IMR-90 (cell line): ENCODE results near the gene FNDC4. TPM values are rescaled to one million over a fixed set of nuclear protein-coding genes. Genes with fewer than 3 reads are reported as not detected.

Source experiments
- ATAC-seq: fragments of 200-7000 bp; cut with Tn5 transposase; 2 replicates; pipeline ENCODE4 v1.9.1; 2020; ENCODE audit warnings: low read depth, mild to moderate bottlenecking, moderate library complexity
- BruUV-seq: library from RNA; stranded (reverse); fragments of 400-500 nt; replicated peaks from 2 replicates; lab custom pipeline; 2021; lab: Mats Ljungman, UMichigan
- CTCF ChIA-PET: fragments of 300-600 bp; formaldehyde crosslinking; extraction: SDS; loops from one replicate; lab custom pipeline; 2021; ENCODE audit warnings: antibody characterized with exemption; lab: Yijun Ruan, JAX
- POLR2A ChIA-PET: fragments of 300-600 bp; sonication (Branson Sonifier 250); formaldehyde crosslinking; loops from one replicate; lab custom pipeline; 2022; ENCODE audit warnings: antibody characterized with exemption; ENCODE audit not compliant: unreplicated experiment; lab: Charles Lee
- DNase-seq: peaks from one replicate; pipeline ENCODE4 v3.0.0; 2013
- H2AFZ ChIP-seq: replicated peaks from 2 replicates; pipeline ENCODE3; 2013; ENCODE audit warnings: low read length, mild to moderate bottlenecking; ENCODE audit not compliant: poor library complexity
- H2AK5ac ChIP-seq: 2 replicates; pipeline ENCODE4 v1.6.1; 2013; ENCODE audit warnings: low read depth, low read length, inconsistent platforms
- H2AK9ac ChIP-seq: replicated peaks from 2 replicates; pipeline ENCODE3; 2013; ENCODE audit warnings: mild to moderate bottlenecking, low read depth, low read length, moderate library complexity; ENCODE audit not compliant: poor library complexity
- H2BK120ac ChIP-seq: 2 replicates; pipeline ENCODE4 v1.6.1; 2013; ENCODE audit warnings: low read depth, low read length, inconsistent platforms
- H2BK15ac ChIP-seq: 3 replicates; pipeline ENCODE4 v1.6.1; 2013; ENCODE audit warnings: low read depth, low read length, inconsistent platforms
- H2BK20ac ChIP-seq: 2 replicates; pipeline ENCODE4 v1.6.1; 2013; ENCODE audit warnings: low read depth, mild to moderate bottlenecking, inconsistent platforms, low read length, moderate library complexity
- H2BK5ac ChIP-seq: 2 replicates; pipeline ENCODE4 v1.6.1; 2013; ENCODE audit warnings: mild to moderate bottlenecking, low read depth, low read length, inconsistent platforms; ENCODE audit not compliant: poor library complexity, severe bottlenecking
- H3K14ac ChIP-seq: replicated peaks from 2 replicates; pipeline ENCODE4 v1.6.1; 2013; ENCODE audit warnings: low read depth, low read length, inconsistent platforms
- H3K18ac ChIP-seq: 2 replicates; pipeline ENCODE4 v1.6.1; 2013; ENCODE audit warnings: low read depth, low read length, control low read depth
- H3K23ac ChIP-seq: 2 replicates; pipeline ENCODE4 v1.6.1; 2013; ENCODE audit warnings: low read depth, low read length, inconsistent platforms
- H3K27ac ChIP-seq: 2 replicates; pipeline ENCODE4 v1.5.1; 2013; ENCODE audit warnings: mild to moderate bottlenecking, control low read depth, low read length; ENCODE audit not compliant: insufficient read depth
- H3K27me3 ChIP-seq: 2 replicates; pipeline ENCODE4 v1.6.1; 2013; ENCODE audit warnings: low read length; ENCODE audit not compliant: control insufficient read depth, insufficient read depth
- H3K36me3 ChIP-seq: 2 replicates; pipeline ENCODE4 v1.6.1; 2013; ENCODE audit warnings: low read length, mixed read lengths; ENCODE audit not compliant: control insufficient read depth, insufficient read depth
- H3K4ac ChIP-seq: 2 replicates; pipeline ENCODE4 v1.6.1; 2013; ENCODE audit warnings: low read depth, low read length, inconsistent platforms
- H3K4me1 ChIP-seq: 2 replicates; pipeline ENCODE4 v1.6.1; 2013; ENCODE audit warnings: low read length, mixed read lengths; ENCODE audit not compliant: control insufficient read depth, insufficient read depth
- H3K4me2 ChIP-seq: 2 replicates; pipeline ENCODE4 v1.6.1; 2013; ENCODE audit warnings: low read depth, mild to moderate bottlenecking, control low read depth, low read length, moderate library complexity
- H3K4me3 ChIP-seq: 2 replicates; pipeline ENCODE4 v1.5.1; 2013; ENCODE audit warnings: low read depth, mild to moderate bottlenecking, control low read depth, low read length, moderate library complexity; ENCODE audit not compliant: insufficient read depth
- H3K56ac ChIP-seq: 2 replicates; pipeline ENCODE4 v1.6.1; 2013; ENCODE audit warnings: low read length, inconsistent platforms; ENCODE audit not compliant: insufficient read depth; ENCODE audit errors: extremely low read depth
- H3K79me1 ChIP-seq, 2 experiments: 2 replicates each; pipeline ENCODE4 v1.6.1; 2013; ENCODE audit warnings: low read length in 2 of 2, inconsistent platforms in 1 of 2, low read depth in 1 of 2
- H3K9ac ChIP-seq: 2 replicates; pipeline ENCODE4 v1.6.1; 2013; ENCODE audit warnings: low read depth, low read length, control low read depth
- H3K9me1 ChIP-seq: 2 replicates; pipeline ENCODE4 v1.6.1; 2013; ENCODE audit warnings: low read length, inconsistent platforms; ENCODE audit not compliant: insufficient read depth
- H3K9me3 ChIP-seq: 2 replicates; pipeline ENCODE4 v1.6.1; 2013; ENCODE audit warnings: low read length; ENCODE audit not compliant: control insufficient read depth, insufficient read depth
- H4K20me1 ChIP-seq: 2 replicates; pipeline ENCODE4 v1.6.1; 2013; ENCODE audit warnings: low read length, inconsistent platforms; ENCODE audit not compliant: insufficient read depth
- H4K5ac ChIP-seq: 2 replicates; pipeline ENCODE4 v1.6.1; 2013; ENCODE audit warnings: mild to moderate bottlenecking, low read depth, low read length, control low read depth
- H4K8ac ChIP-seq, 2 experiments: 2 replicates each; pipeline ENCODE4 v1.6.1; 2013; ENCODE audit warnings: low read depth in 2 of 2, low read length in 2 of 2, control low read depth in 1 of 2, inconsistent platforms in 1 of 2
- H4K91ac ChIP-seq: 2 replicates; pipeline ENCODE4 v1.6.1; 2013; ENCODE audit warnings: low read depth, low read length, inconsistent platforms; ENCODE audit not compliant: insufficient read depth
- FOS ChIP-seq: fragments of 150-350 bp; IDR thresholded peaks from 2 replicates; pipeline ENCODE4 v1.6.1; 2016; ENCODE audit warnings: low read depth, low read length
- MAZ ChIP-seq: IDR thresholded peaks from 2 replicates; pipeline ENCODE4 v1.6.1; 2012; ENCODE audit warnings: low read depth, mild to moderate bottlenecking, low read length, improper control_type of control experiment, moderate library complexity, borderline replicate concordance
- MXI1 ChIP-seq: IDR thresholded peaks from 2 replicates; pipeline ENCODE4 v1.6.1; 2012; ENCODE audit warnings: low read depth, mild to moderate bottlenecking, low read length, moderate library complexity, borderline replicate concordance
- POLR2A ChIP-seq: IDR thresholded peaks from 2 replicates; pipeline ENCODE4 v1.6.1; 2012; ENCODE audit warnings: mild to moderate bottlenecking, low read depth, low read length
- SMC3 ChIP-seq: fragments of 150-350 bp; IDR thresholded peaks from 2 replicates; pipeline ENCODE4 v1.6.1; 2016; ENCODE audit warnings: low read depth, mild to moderate bottlenecking, antibody characterized with exemption, low read length, moderate library complexity
- WGBS, 2 experiments: methylation state at CpG; one replicate each; pipeline versions ENCODE4 v1.1.5 to v1.1.7; 2013; ENCODE audit warnings: missing lambda C conversion rate in 2 of 2; ENCODE audit not compliant: insufficient read length in 1 of 2; ENCODE audit errors: extremely low coverage in 2 of 2; 5-methylcytosine and 5-hydroxymethylcytosine counted together
- dilution Hi-C: fragments of 300-500 bp; cut with HindIII; formaldehyde crosslinking; loops from one replicate; pipeline ENCODE4 v1.14.3; 2018; ENCODE audit warnings: low sequenced_read_pairs; ENCODE audit not compliant: unreplicated experiment
- in situ Hi-C: fragments of 300-500 bp; cut with MboI; formaldehyde crosslinking; loops from 3 replicates; pipeline ENCODE4 v1.14.3; 2019; ENCODE audit warnings: low sequenced_read_pairs, inconsistent platforms, mixed read lengths
- intact Hi-C: fragments of 100-400 bp; cut with micrococcal nuclease; formaldehyde crosslinking; loops from 2 replicates; pipeline ENCODE4 v1.10.0; 2022
- polyA plus RNA-seq, 3 experiments: library from polyadenylated mRNA; depleted of rRNA; stranded (reverse); fragments of >200 nt; gene quantifications; 2 replicates each; pipeline ENCODE4 v1.2.3, GENCODE V29; 2012; ENCODE audit warnings: low replicate concordance in 1 of 3
- total RNA-seq: library from RNA; depleted of rRNA; stranded (reverse); fragments of >200 nt; gene quantifications from 2 replicates; pipeline ENCODE4 v1.2.3, GENCODE V29; 2012
- TF ChIP-seq, protein P1 (sequence below): fragments of 150-350 bp; IDR thresholded peaks from 2 replicates; pipeline ENCODE4 v1.6.1; 2017; ENCODE audit warnings: mild to moderate bottlenecking, antibody characterized with exemption, low read length, low read depth
- TF ChIP-seq, protein P2 (sequence below): fragments of 150-350 bp; IDR thresholded peaks from 2 replicates; pipeline ENCODE4 v1.6.1; 2016; ENCODE audit warnings: low read depth, mild to moderate bottlenecking, low read length, moderate library complexity, borderline replicate concordance

The FNDC4 gene
- total and polyA plus RNA-seq, 2 of the 4 experiments (the other 2 are of a cell fraction): 7.3 to 11.1 TPM

GRCh38 chr2:27502142-27502541 lies 7.1 kb upstream of the FNDC4 start:
- Histone ChIP-seq H4K5ac (no peak overlapping the region), H3K9me3 (no peaks in the 10 kb centered on the region), H3K56ac (no peak overlapping the region), H3K9ac (no peak overlapping the region), H3K36me3 (no peaks in the 10 kb centered on the region), H3K4me1 (peaks cover 7% of the 10 kb centered on the region), H4K8ac (no peak overlapping the region), H2BK15ac (no peak overlapping the region), H3K9me1 (peaks cover 4% of the 10 kb centered on the region), H3K79me1 (no peaks in the 10 kb centered on the region), H3K23ac (no peak overlapping the region), H3K18ac (no peak overlapping the region), H2AK9ac (no peak overlapping the region), H2BK120ac (no peak overlapping the region), H3K4me3 (no peak overlapping the region), H4K91ac (no peak overlapping the region), H2BK20ac (no peak overlapping the region), H3K4me2 (no peak overlapping the region), H2AFZ (no peak overlapping the region), H4K20me1 (no peaks in the 10 kb centered on the region), H3K14ac (no peak overlapping the region), H3K27me3 (peaks cover 5% of the 10 kb centered on the region; the same call in 1 of the 2 replicates), H2BK5ac (no peak overlapping the region), H3K27ac (no peak overlapping the region), H3K4ac (no peak overlapping the region), H2AK5ac (no peak overlapping the region)
- intact Hi-C loops (no loop called here), in situ Hi-C loops (no loop called here), dilution Hi-C loops (no loop called here)
- ATAC-seq (peak; percentile 69), DNase-seq (peak; percentile 56)
- POLR2A ChIA-PET: no interaction called here
- no CpG with 5 or more reads among the region's 4 CpGs for WGBS, 2 experiments
- TF ChIP-seq POLR2A: no peak
- no peak for TF ChIP-seq FOS
- TF ChIP-seq, protein P1, sequence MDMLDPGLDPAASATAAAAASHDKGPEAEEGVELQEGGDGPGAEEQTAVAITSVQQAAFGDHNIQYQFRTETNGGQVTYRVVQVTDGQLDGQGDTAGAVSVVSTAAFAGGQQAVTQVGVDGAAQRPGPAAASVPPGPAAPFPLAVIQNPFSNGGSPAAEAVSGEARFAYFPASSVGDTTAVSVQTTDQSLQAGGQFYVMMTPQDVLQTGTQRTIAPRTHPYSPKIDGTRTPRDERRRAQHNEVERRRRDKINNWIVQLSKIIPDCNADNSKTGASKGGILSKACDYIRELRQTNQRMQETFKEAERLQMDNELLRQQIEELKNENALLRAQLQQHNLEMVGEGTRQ: no peak
- no peak for TF ChIP-seq MAZ
- TF ChIP-seq, protein P2, sequence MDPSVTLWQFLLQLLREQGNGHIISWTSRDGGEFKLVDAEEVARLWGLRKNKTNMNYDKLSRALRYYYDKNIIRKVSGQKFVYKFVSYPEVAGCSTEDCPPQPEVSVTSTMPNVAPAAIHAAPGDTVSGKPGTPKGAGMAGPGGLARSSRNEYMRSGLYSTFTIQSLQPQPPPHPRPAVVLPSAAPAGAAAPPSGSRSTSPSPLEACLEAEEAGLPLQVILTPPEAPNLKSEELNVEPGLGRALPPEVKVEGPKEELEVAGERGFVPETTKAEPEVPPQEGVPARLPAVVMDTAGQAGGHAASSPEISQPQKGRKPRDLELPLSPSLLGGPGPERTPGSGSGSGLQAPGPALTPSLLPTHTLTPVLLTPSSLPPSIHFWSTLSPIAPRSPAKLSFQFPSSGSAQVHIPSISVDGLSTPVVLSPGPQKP: no peak
- no peak for TF ChIP-seq MXI1
- no peak for TF ChIP-seq SMC3
- CTCF ChIA-PET: no interaction called here
- no TSS peak for BruUV-seq
